ENCODE data around the gene ADCY10.

Gene ADCY10

DNA sequence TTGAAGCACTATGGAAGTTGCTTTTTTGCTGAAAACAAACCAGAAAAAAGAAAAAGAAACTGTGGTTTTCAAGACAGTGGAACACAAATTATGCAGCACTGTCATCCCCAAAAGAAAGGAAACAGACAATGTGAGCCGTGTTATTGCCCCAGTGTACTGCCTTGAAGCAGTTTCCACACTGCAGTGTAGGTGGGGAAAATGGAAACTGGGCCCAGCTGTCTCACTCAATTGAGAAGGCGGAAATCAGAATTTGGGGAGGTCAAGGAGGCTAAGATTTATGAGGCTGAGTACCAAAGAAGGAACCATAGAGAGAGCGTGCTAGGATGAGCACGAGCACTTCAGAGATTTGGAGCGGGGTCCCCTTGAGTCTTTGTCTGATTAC, 136.7 kb downstream of the ADCY10 start:
- no peak for DNase-seq (ENCODE audit: low read depth in 2 of 2)

GRCh38 chr1:167776616-167777268, 137.2 kb downstream of the ADCY10 start:
- DNase-seq (ENCODE audit: low read depth in 2 of 2), result no peak

- no peak for DNase-seq (ENCODE audit: low read depth in 2 of 2)
These were observed 137.8 kb downstream of the ADCY10 start for GRCh38 chr1:167776151-167776550.

DNA sequence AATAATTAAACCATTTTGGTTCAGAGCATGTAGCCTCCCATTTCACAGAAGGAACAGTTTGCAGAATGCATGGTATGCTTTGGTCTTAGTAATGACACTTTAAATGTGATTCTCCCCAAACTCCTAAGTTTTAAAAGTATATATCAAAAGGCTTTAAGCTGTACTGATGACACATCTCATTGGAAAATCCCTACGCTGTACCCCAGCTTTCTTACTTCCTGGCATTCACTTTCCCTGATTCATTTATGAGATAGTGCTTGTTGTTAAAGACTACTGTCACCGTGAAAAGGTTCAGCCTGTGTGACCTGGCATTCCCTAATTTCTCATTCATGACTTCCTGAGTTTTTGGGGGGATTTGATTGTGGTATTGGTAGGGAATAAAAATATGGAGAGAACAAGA, 138.8 kb downstream of the ADCY10 start:
- DNase-seq (ENCODE audit: low read depth in 2 of 2), result no peak

DNA sequence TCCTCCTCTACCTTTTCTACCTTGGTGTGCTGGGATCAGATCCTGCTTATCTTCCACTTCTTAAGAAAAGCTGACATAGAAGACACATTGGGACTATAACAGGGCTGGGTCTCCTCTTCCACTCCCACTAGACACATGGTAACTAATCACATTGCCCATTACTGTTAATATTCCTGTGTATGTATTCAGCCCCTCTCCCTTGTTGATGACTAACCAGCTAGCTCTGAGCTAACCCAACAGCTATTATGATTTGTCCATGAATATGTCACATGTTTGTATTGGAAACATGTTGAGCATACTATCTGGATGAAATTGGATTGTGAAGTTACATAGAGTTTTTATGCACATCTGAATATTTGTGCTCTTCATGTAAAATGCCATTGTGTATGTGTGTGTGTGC, 139.2 kb downstream of the ADCY10 start:
- DNase-seq (ENCODE audit: low read depth in 2 of 2), result no peak

- no peak for DNase-seq (ENCODE audit: low read depth in 2 of 2)
These were observed 140.4 kb downstream of the ADCY10 start for GRCh38 chr1:167773516-167773915.

DNA sequence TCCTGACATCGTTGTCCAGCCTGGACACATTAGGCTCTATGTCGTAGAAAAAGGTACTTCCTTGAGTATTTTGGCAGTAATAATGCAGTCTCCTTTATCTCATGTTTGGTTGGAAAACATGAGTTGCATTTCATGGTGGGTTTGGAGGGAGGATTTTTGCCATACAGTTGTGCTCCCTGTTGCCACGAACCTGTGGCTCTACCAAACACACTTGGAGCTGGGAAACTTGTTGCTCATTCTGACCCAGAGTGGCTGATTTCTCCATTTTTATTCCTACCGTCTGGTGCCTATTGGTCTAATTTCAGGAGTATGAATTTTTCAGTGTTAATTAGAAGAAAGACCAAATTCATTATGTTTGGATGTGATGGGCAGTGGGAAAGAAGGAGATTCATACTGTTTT, 141.5 kb downstream of the ADCY10 start:
- DNase-seq (ENCODE audit: low read depth in 2 of 2), result no peak

DNA sequence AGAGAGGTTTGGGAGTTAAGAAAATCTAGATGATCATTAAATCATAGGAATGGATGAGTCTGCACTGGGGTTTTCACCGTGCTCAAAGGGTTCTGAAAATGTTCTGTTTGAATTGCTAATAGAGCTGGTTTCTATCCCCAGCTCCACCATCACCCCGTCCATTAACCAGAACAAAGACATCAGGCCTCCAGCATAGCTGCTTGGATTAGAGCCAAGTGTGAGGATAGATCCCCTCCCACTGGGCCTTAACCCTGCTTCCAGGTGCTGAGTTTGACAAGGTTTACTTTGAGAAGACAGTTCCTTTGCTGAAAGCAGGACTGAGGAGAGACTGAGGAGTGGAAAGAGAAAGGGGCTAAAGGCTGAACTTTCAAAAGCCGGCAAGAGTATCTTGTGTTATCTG, 143.8 kb downstream of the ADCY10 start:
- DNase-seq (ENCODE audit: low read depth in 2 of 2), result no peak

DNA sequence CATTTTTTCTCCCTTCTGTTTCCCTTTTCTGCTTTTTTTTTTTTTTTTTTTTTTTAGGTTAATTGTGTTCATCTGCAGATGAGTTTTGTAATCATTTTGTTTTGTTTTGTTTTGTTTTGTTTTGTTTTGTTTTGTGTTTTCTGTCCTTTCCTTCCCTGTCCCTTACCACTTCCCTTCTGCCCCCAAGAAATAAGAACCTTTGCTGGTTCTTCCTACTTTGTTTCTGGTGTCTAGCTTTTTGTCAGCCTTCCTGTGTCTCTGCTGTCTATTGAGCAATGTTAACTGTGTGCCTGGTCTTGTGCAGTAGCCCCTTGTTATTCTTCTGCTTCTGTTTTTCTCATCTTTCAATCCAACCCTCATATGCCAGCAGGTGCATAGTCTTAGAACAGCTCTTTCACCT, 146.2 kb downstream of the ADCY10 start:
- DNase-seq (ENCODE audit: low read depth in 2 of 2), result no peak

GRCh38 chr1:167766538-167766937, 147.4 kb downstream of the ADCY10 start:
- no peak for DNase-seq (ENCODE audit: low read depth in 2 of 2)

GRCh38 chr1:167765496-167765895, 148.4 kb downstream of the ADCY10 start:
- no peak for DNase-seq (ENCODE audit: low read depth in 2 of 2)

DNA sequence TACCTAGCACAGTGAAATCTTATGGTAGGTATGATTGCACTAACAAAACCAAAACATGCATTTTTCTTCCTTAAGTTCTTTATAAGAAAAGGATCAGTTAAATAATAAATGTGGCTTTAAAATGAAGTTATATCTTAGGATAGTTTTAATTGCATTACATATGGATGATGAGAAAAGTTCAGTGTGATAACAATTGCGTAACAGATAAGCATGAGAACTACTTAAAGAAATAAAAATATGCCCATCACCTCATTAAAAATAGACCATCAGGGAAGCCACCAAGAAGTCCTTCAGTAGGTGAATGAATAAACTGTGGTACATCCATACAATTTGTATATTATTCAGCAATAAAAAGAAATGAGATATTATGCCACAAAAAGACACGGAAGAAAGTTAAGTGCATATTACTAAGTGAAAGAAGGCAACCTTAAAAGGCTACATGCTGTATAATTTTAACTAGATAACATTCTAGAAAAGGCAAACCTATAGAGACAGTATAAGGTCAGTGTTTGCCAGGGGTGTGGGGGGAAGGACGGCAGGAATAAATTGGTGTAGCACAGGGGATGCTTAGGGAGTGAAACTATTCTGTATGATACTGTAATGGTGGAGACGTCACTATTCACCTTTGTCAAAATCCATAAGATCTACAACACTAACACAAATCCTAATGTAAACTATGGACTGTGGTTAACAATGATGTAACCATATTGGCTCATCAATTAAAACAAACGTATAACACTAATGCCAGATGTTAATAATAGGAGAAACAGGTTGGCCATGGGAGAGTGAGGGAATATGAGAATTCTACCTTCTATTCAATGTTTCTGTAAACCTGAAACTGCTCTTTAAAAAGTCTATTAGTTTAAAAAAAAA, 149.2 kb downstream of the ADCY10 start:
- no peak for DNase-seq (ENCODE audit: low read depth in 2 of 2)

- no peak for DNase-seq (ENCODE audit: low read depth in 2 of 2)
These were observed 150.3 kb downstream of the ADCY10 start for GRCh38 chr1:167763525-167764220.

DNA sequence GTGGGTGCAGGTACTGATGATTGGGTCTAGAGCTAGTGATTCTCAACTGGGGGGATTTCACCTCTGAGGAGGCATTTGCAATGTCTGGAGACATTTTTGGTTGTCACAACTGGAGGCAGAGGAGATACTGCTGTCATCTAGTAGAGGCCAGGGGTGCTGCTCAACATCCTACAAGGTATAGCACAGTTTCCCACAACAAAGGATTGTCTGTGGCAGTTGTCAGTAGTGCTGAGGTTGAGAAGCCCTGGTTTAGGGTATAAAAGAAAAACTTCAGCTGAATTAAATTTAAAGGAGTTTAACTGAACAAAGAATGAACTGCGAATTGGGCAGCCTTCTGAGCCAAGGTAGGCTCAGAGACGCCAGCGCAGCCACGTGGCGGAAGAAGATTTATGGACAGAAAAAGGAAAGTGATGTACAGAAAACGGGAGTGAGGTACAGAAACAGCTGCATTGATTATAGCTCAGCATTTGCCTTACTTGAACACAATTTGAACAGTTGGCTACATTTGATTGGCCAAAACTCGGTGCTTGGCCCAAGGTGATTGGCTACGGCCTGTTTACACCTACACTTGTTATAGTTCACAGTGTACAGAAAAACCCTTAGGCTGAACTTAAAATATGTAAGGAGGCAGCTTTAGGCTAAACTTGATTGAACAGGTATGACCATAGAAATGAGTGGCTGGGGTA, 151.7 kb downstream of the ADCY10 start:
- no peak for DNase-seq (ENCODE audit: low read depth in 2 of 2)

GRCh38 chr1:167761400-167761799, 152.5 kb downstream of the ADCY10 start:
- no peak for DNase-seq (ENCODE audit: low read depth in 2 of 2)
